GM23338 (cell line): ENCODE measurements around the gene WASF2. TPM values are rescaled to one million over a fixed set of nuclear protein-coding genes. Genes with fewer than 3 reads are reported as not detected.

Experiments
- ATAC-seq: fragments of 200-7000 bp; cut with Tn5 transposase; 3 replicates; pipeline ENCODE4 v1.9.1; 2020
- DNase-seq: peaks from one replicate; pipeline ENCODE4 v3.0.0-alpha.2; 2015; ENCODE audit warnings: low spot score
- H2AFZ ChIP-seq: fragments of 200-600 bp; sonication (generic); 2 replicates; pipeline ENCODE4 v1.8.0; 2016; ENCODE audit warnings: antibody characterized with exemption, mild to moderate bottlenecking, moderate library complexity
- H3F3A ChIP-seq: fragments of 200-600 bp; sonication (generic); replicated peaks from 2 replicates; pipeline ENCODE4 v1.8.0; 2017; ENCODE audit warnings: antibody characterized with exemption, mixed run types, low read depth
- H3K27ac ChIP-seq: fragments of 200-600 bp; sonication (generic); 2 replicates; pipeline ENCODE4 v1.6.1; 2016; ENCODE audit warnings: low read depth
- H3K27me3 ChIP-seq: fragments of 200-600 bp; sonication (generic); 2 replicates; pipeline ENCODE4 v1.8.0; 2016; ENCODE audit warnings: mild to moderate bottlenecking, mixed run types, moderate library complexity; ENCODE audit not compliant: insufficient read depth
- H3K36me3 ChIP-seq: fragments of 200-600 bp; sonication (generic); 2 replicates; pipeline ENCODE4 v1.8.0; 2016; ENCODE audit warnings: mild to moderate bottlenecking; ENCODE audit not compliant: insufficient read depth
- H3K4me1 ChIP-seq: fragments of 200-600 bp; sonication (generic); 2 replicates; pipeline ENCODE4 v1.8.0; 2016; ENCODE audit warnings: mild to moderate bottlenecking, moderate library complexity; ENCODE audit not compliant: insufficient read depth
- H3K4me2 ChIP-seq: fragments of 200-600 bp; sonication (generic); 2 replicates; pipeline ENCODE4 v1.7.1; 2017; ENCODE audit warnings: mixed run types
- H3K4me3 ChIP-seq: fragments of 200-600 bp; sonication (generic); 2 replicates; pipeline ENCODE4 v1.6.1; 2016; ENCODE audit warnings: mixed run types
- H3K79me2 ChIP-seq: fragments of 200-600 bp; sonication (generic); replicated peaks from 2 replicates; pipeline ENCODE4 v1.8.0; 2017; ENCODE audit warnings: mild to moderate bottlenecking; ENCODE audit not compliant: insufficient read depth
- H3K9me2 ChIP-seq: fragments of 200-600 bp; sonication (generic); 2 replicates; pipeline ENCODE4 v1.8.0; 2017; ENCODE audit not compliant: insufficient read depth
- H4K20me1 ChIP-seq: fragments of 200-600 bp; sonication (generic); replicated peaks from 2 replicates; pipeline ENCODE4 v1.8.0; 2017; ENCODE audit warnings: mild to moderate bottlenecking; ENCODE audit not compliant: insufficient read depth
- H3K27ac Mint-ChIP-seq: 2 replicates; pipeline ENCODE4 v1.8.0; 2020; ENCODE audit warnings: inconsistent platforms, mild to moderate bottlenecking, moderate library complexity, mixed read lengths
- H3K27me3 Mint-ChIP-seq: 3 replicates; pipeline ENCODE4 v1.8.0; 2022; ENCODE audit warnings: low read depth, mild to moderate bottlenecking, moderate library complexity, mixed read lengths, inconsistent platforms; ENCODE audit not compliant: insufficient read depth, poor library complexity
- H3K36me3 Mint-ChIP-seq: 3 replicates; pipeline ENCODE4 v1.8.0; 2021; ENCODE audit warnings: low read depth, mild to moderate bottlenecking, inconsistent platforms, moderate library complexity, mixed read lengths
- H3K4me1 Mint-ChIP-seq: 3 replicates; pipeline ENCODE4 v1.8.0; 2020; ENCODE audit warnings: mild to moderate bottlenecking, inconsistent platforms, mixed read lengths
- H3K4me3 Mint-ChIP-seq: 3 replicates; pipeline ENCODE4 v1.8.0; 2021; ENCODE audit warnings: moderate library complexity, mild to moderate bottlenecking, inconsistent platforms, mixed read lengths
- H3K9me3 Mint-ChIP-seq: 3 replicates; pipeline ENCODE4 v1.8.0; 2020; ENCODE audit warnings: moderate library complexity, mild to moderate bottlenecking, inconsistent platforms, mixed read lengths
- CREB1 ChIP-seq: fragments of 250-450 bp; sonication (Bioruptor Pico); IDR thresholded peaks from 2 replicates; pipeline ENCODE4 v1.5.0; 2020; ENCODE audit warnings: low read depth, mild to moderate bottlenecking, moderate library complexity
- CTCF ChIP-seq, 2 experiments: fragments of 200-600 bp in 1 of 2; sonication (generic) in 1 of 2; conservative IDR thresholded peaks; 2 replicates each; pipeline versions ENCODE4 v1.5.1 to v1.6.1; 2016 to 2017; ENCODE audit warnings: antibody characterized with exemption in 2 of 2, low read depth in 2 of 2, mild to moderate bottlenecking in 2 of 2, moderate library complexity in 1 of 2
- EZH2 ChIP-seq: fragments of 200-600 bp; sonication (generic); IDR thresholded peaks from one replicate; pipeline ENCODE4 v1.8.0; 2017; ENCODE audit warnings: antibody characterized with exemption, mild to moderate bottlenecking, low read depth; ENCODE audit not compliant: unreplicated experiment
- STAT1 ChIP-seq: IDR thresholded peaks from one replicate; pipeline ENCODE4 v1.6.1; 2016; ENCODE audit warnings: antibody characterized with exemption; ENCODE audit not compliant: unreplicated experiment
- ZNF114 ChIP-seq: fragments of 250-450 bp; sonication (Bioruptor Pico); IDR thresholded peaks from 2 replicates; pipeline ENCODE4 v1.5.0; 2020; ENCODE audit warnings: mild to moderate bottlenecking, moderate library complexity
- ZNF331 ChIP-seq: fragments of 250-450 bp; sonication (Bioruptor Pico); IDR thresholded peaks from 2 replicates; pipeline ENCODE4 v1.5.0; 2020; ENCODE audit warnings: low read depth, mild to moderate bottlenecking, moderate library complexity
- polyA plus RNA-seq: library from polyadenylated mRNA; unstranded; fragments of >200 nt; fragmentation: Nextera tagmentation; extraction: Ambion mirVana; gene quantifications from 2 replicates; pipeline ENCODE4 v1.2.1, GENCODE V29; 2016
- total RNA-seq: library from RNA; depleted of rRNA; stranded (reverse); fragments of >200 nt; shearing (Covaris generic); gene quantifications from 2 replicates; pipeline ENCODE4 v1.2.3, GENCODE V29; 2014
- TF ChIP-seq, protein P1 (sequence below): IDR thresholded peaks from 2 replicates; pipeline ENCODE4 v1.6.1; 2016; ENCODE audit warnings: antibody characterized with exemption
- TF ChIP-seq, protein P2 (sequence below): IDR thresholded peaks from one replicate; pipeline ENCODE4 v1.6.1; 2018; ENCODE audit warnings: antibody characterized with exemption; ENCODE audit not compliant: unreplicated experiment
- TF ChIP-seq, protein P3 (sequence below): fragments of 250-450 bp; sonication (Bioruptor Pico); IDR thresholded peaks from 2 replicates; pipeline ENCODE4 v1.5.0; 2020; ENCODE audit warnings: mild to moderate bottlenecking, moderate library complexity

The WASF2 gene
- total and polyA plus RNA-seq, 2 experiments from 2014 or later, result 40.9 to 95.6 TPM

DNA sequence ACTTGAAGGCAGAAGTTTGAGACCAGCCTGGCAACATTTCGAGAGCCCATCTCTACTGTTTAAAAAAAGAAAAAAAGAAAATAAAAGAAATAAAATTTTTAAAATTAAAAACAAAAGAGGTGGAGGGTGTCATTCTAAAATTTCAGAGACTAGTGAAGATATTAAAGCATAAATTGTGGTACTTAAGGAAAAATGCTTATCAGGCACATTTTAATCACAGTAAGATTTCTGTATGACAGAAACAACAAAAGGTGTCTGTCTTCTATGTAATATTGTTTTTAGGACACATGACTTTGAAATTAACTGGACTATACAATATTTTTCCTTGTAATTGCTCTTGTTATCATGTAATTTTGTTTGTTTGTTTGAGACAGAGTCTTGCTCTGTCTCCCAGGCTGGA, 4.6 kb downstream of the WASF2 start (continued):
- TF ChIP-seq, protein P1, sequence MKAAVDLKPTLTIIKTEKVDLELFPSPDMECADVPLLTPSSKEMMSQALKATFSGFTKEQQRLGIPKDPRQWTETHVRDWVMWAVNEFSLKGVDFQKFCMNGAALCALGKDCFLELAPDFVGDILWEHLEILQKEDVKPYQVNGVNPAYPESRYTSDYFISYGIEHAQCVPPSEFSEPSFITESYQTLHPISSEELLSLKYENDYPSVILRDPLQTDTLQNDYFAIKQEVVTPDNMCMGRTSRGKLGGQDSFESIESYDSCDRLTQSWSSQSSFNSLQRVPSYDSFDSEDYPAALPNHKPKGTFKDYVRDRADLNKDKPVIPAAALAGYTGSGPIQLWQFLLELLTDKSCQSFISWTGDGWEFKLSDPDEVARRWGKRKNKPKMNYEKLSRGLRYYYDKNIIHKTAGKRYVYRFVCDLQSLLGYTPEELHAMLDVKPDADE, result no peak
- TF ChIP-seq CTCF (conservative IDR thresholded peaks at IDR 0.05; ENCODE audit: low read depth in 2 of 2) (no peak), STAT1 (no peak), EZH2 (no peak), ZNF331 (CRISPR knock-in tag) (no peak)

DNA sequence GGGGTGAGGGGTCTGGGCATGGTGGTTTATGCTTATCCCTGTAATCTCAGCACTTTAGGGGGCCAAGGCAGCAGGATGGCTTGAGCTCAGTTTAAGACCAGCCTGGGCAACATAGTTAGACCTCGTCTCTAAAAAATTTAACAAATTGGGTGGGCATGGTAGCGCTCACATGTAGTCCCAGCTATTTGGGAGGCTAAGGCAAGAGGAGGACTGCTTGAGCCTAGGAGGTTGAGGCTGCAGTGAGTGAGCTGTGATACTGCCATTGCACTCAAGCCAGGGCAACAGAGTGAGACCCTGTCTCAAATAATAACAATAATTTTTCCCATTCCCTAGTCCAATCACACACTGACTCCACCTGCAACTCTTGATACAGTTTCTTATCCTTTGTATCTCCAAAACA, 6.3 kb downstream of the WASF2 start:
- peaks cover 1% of the 10 kb centered on the region for H3K27me3 Mint-ChIP-seq
- H3K4me2 ChIP-seq, result no peak overlapping the region
- peaks cover 2% of the 10 kb centered on the region for H3F3A ChIP-seq
- no peaks in the 10 kb centered on the region for H3K9me3 Mint-ChIP-seq
- DNase-seq (no peak), ATAC-seq (no peak)
- no peaks in the 10 kb centered on the region for H3K9me2 ChIP-seq
- H3K4me1 Mint-ChIP-seq, result peaks cover 20% of the 10 kb centered on the region
- H3K27ac Mint-ChIP-seq, result no peak overlapping the region
- no peak overlapping the region for H3K4me3 ChIP-seq
- no peaks in the 10 kb centered on the region for H3K36me3 ChIP-seq
- H3K27ac ChIP-seq, result no peak overlapping the region
- no peaks in the 10 kb centered on the region for H3K27me3 ChIP-seq
- peaks cover 14% of the 10 kb centered on the region for H3K4me1 ChIP-seq
- H2AFZ ChIP-seq, result no peak overlapping the region
- H3K36me3 Mint-ChIP-seq, result peaks cover 2% of the 10 kb centered on the region; the same call in 1 of the 3 replicates
- peaks cover 8% of the 10 kb centered on the region; the same call in 1 of the 2 replicates for H4K20me1 ChIP-seq
- peaks cover 96% of the 10 kb centered on the region for H3K79me2 ChIP-seq
- H3K4me3 Mint-ChIP-seq, result no peak overlapping the region
- TF ChIP-seq ZNF114 (CRISPR knock-in tag) (no peak), ZNF331 (CRISPR knock-in tag) (no peak), CREB1 (CRISPR knock-in tag) (no peak), CTCF (conservative IDR thresholded peaks at IDR 0.05; ENCODE audit: low read depth in 2 of 2) (no peak), STAT1 (no peak)
- TF ChIP-seq, protein P2, sequence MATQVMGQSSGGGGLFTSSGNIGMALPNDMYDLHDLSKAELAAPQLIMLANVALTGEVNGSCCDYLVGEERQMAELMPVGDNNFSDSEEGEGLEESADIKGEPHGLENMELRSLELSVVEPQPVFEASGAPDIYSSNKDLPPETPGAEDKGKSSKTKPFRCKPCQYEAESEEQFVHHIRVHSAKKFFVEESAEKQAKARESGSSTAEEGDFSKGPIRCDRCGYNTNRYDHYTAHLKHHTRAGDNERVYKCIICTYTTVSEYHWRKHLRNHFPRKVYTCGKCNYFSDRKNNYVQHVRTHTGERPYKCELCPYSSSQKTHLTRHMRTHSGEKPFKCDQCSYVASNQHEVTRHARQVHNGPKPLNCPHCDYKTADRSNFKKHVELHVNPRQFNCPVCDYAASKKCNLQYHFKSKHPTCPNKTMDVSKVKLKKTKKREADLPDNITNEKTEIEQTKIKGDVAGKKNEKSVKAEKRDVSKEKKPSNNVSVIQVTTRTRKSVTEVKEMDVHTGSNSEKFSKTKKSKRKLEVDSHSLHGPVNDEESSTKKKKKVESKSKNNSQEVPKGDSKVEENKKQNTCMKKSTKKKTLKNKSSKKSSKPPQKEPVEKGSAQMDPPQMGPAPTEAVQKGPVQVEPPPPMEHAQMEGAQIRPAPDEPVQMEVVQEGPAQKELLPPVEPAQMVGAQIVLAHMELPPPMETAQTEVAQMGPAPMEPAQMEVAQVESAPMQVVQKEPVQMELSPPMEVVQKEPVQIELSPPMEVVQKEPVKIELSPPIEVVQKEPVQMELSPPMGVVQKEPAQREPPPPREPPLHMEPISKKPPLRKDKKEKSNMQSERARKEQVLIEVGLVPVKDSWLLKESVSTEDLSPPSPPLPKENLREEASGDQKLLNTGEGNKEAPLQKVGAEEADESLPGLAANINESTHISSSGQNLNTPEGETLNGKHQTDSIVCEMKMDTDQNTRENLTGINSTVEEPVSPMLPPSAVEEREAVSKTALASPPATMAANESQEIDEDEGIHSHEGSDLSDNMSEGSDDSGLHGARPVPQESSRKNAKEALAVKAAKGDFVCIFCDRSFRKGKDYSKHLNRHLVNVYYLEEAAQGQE, result no peak
- TF ChIP-seq, protein P3, sequence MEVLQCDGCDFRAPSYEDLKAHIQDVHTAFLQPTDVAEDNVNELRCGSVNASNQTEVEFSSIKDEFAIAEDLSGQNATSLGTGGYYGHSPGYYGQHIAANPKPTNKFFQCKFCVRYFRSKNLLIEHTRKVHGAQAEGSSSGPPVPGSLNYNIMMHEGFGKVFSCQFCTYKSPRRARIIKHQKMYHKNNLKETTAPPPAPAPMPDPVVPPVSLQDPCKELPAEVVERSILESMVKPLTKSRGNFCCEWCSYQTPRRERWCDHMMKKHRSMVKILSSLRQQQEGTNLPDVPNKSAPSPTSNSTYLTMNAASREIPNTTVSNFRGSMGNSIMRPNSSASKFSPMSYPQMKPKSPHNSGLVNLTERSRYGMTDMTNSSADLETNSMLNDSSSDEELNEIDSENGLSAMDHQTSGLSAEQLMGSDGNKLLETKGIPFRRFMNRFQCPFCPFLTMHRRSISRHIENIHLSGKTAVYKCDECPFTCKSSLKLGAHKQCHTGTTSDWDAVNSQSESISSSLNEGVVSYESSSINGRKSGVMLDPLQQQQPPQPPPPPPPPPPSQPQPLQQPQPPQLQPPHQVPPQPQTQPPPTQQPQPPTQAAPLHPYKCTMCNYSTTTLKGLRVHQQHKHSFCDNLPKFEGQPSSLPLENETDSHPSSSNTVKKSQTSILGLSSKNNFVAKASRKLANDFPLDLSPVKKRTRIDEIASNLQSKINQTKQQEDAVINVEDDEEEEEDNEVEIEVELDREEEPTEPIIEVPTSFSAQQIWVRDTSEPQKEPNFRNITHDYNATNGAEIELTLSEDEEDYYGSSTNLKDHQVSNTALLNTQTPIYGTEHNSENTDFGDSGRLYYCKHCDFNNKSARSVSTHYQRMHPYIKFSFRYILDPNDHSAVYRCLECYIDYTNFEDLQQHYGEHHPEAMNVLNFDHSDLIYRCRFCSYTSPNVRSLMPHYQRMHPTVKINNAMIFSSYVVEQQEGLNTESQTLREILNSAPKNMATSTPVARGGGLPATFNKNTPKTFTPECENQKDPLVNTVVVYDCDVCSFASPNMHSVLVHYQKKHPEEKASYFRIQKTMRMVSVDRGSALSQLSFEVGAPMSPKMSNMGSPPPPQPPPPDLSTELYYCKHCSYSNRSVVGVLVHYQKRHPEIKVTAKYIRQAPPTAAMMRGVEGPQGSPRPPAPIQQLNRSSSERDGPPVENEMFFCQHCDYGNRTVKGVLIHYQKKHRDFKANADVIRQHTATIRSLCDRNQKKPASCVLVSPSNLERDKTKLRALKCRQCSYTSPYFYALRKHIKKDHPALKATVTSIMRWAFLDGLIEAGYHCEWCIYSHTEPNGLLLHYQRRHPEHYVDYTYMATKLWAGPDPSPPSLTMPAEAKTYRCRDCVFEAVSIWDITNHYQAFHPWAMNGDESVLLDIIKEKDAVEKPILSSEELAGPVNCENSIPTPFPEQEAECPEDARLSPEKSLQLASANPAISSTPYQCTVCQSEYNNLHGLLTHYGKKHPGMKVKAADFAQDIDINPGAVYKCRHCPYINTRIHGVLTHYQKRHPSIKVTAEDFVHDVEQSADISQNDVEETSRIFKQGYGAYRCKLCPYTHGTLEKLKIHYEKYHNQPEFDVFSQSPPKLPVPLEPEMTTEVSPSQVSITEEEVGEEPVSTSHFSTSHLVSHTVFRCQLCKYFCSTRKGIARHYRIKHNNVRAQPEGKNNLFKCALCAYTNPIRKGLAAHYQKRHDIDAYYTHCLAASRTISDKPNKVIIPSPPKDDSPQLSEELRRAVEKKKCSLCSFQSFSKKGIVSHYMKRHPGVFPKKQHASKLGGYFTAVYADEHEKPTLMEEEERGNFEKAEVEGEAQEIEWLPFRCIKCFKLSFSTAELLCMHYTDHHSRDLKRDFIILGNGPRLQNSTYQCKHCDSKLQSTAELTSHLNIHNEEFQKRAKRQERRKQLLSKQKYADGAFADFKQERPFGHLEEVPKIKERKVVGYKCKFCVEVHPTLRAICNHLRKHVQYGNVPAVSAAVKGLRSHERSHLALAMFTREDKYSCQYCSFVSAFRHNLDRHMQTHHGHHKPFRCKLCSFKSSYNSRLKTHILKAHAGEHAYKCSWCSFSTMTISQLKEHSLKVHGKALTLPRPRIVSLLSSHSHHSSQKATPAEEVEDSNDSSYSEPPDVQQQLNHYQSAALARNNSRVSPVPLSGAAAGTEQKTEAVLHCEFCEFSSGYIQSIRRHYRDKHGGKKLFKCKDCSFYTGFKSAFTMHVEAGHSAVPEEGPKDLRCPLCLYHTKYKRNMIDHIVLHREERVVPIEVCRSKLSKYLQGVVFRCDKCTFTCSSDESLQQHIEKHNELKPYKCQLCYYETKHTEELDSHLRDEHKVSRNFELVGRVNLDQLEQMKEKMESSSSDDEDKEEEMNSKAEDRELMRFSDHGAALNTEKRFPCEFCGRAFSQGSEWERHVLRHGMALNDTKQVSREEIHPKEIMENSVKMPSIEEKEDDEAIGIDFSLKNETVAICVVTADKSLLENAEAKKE (CRISPR knock-in tag), result no peak
